Mucosa of descending colon (tissue), 3 donors: ENCODE data around the gene GABPB1. TPM values are rescaled to one million over a fixed set of nuclear protein-coding genes. Genes with fewer than 3 reads are reported as not detected.

ENCODE experiments used
- ATAC-seq: fragments of 200-7000 bp; cut with Tn5 transposase; one replicate; pipeline ENCODE4 v1.9.1; 2020; ENCODE audit warnings: mild to moderate bottlenecking, moderate library complexity
- DNase-seq, 3 donors: peaks; one replicate each; pipeline ENCODE4 v3.0.0-alpha.2; 2020
- H3K36me3 ChIP-seq: fragments of 200-600 bp; one replicate; pipeline ENCODE4 v1.8.0; 2021; ENCODE audit warnings: low read depth, mild to moderate bottlenecking
- H3K4me1 ChIP-seq: fragments of 200-600 bp; one replicate; pipeline ENCODE4 v1.8.0; 2021; ENCODE audit warnings: low read depth, mild to moderate bottlenecking
- H3K4me3 ChIP-seq: fragments of 200-600 bp; one replicate; pipeline ENCODE4 v1.8.0; 2021; ENCODE audit warnings: mild to moderate bottlenecking
- H3K9me3 ChIP-seq: fragments of 200-600 bp; one replicate; pipeline ENCODE4 v1.8.0; 2021; ENCODE audit warnings: mild to moderate bottlenecking
- intact Hi-C, 2 donors: fragments of 100-400 bp; cut with DNase I in 1 of 2; cut with micrococcal nuclease in 1 of 2; formaldehyde crosslinking; loops; one replicate each; pipeline versions ENCODE4 v1.11.0 to v1.11.1; 2022; cut with DNase I, micrococcal nuclease
- total RNA-seq, 3 donors: library from RNA; stranded (reverse); fragmentation: NEBNext Ultra II Directional in 2 of 3; extraction: Animal tissue kit (Norgen Biotek cat#: 25700) in 2 of 3; gene quantifications; one replicate each; pipeline versions ENCODE4 v1.2.1 to v1.2.4, GENCODE V29; 2021 to 2023
- TF ChIP-seq, protein P1 (sequence below): fragments of 200-600 bp; IDR thresholded peaks from one replicate; pipeline ENCODE4 v1.8.0; 2022; ENCODE audit warnings: antibody characterized with exemption, mild to moderate bottlenecking
- donor health status: DM: no; HTN: no; CAD: no; lungs with moderate emphysema.
- donor health status: DM: no; HTN: no; CAD: no.
- donor health status: DM: no; HTN: yes; CAD: no.

Gene GABPB1
- total RNA-seq, 3 donors from 2014 or later: 10.0 to 15.6 (median 12.3) TPM

DNA sequence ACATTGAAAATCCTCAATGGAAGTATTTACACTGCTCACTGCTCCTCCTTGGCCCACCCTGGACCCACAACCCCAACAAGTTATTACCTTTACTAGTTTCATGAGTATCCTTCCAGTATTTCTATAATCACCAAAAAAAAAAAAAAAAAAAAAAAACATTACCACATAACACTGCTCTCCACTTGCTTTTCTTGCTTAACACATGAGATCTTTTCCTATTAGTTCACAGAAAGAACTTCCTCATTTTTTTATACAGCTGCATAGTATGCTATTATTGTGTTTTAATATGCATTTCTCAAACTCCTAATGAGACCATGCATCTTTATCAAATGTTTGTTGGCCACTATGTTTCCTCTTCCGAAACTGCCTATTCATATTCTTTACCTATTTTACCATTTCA is 14.6 kb downstream of the GABPB1 start:
- H3K9me3 ChIP-seq: no peaks in the 10 kb centered on the region
- ATAC-seq: no peak
- DNase-seq: no peak
- H3K4me1 ChIP-seq: peaks cover 10% of the 10 kb centered on the region
- intact Hi-C loops: no loop called here
- TF ChIP-seq, protein P1, sequence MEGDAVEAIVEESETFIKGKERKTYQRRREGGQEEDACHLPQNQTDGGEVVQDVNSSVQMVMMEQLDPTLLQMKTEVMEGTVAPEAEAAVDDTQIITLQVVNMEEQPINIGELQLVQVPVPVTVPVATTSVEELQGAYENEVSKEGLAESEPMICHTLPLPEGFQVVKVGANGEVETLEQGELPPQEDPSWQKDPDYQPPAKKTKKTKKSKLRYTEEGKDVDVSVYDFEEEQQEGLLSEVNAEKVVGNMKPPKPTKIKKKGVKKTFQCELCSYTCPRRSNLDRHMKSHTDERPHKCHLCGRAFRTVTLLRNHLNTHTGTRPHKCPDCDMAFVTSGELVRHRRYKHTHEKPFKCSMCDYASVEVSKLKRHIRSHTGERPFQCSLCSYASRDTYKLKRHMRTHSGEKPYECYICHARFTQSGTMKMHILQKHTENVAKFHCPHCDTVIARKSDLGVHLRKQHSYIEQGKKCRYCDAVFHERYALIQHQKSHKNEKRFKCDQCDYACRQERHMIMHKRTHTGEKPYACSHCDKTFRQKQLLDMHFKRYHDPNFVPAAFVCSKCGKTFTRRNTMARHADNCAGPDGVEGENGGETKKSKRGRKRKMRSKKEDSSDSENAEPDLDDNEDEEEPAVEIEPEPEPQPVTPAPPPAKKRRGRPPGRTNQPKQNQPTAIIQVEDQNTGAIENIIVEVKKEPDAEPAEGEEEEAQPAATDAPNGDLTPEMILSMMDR: no peak
- H3K36me3 ChIP-seq: no peaks in the 10 kb centered on the region
- no peak overlapping the region for H3K4me3 ChIP-seq

GRCh38 chr15:50339717-50340116 is 15.3 kb downstream of the GABPB1 start:
- Histone ChIP-seq H3K4me1 (peaks cover 10% of the 10 kb centered on the region), H3K36me3 (no peaks in the 10 kb centered on the region), H3K4me3 (no peak overlapping the region), H3K9me3 (no peaks in the 10 kb centered on the region)
- intact Hi-C loops: no loop called here
- DNase-seq: no peak
- no peak for ATAC-seq
- TF ChIP-seq, protein P1: no peak

DNA sequence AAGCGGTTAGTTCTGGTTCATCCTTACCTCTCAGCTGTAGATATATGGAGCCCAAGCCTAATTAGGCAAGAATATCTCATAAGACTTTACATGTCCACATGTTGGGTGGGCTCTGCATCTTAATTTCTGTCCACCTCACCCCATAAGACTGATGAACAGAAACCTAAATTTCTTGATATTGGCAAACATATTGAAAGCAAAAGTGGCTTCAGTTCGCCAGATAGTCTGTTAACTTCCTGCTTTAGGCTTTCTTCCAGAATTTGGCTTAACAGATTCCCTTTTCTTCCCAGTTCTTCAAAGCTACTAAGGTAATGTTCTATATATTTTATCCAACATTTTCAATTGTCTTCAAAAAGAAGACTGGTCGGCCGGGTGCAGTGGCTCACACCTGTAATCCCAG is 19.7 kb downstream of the GABPB1 start:
- Histone ChIP-seq H3K9me3 (no peaks in the 10 kb centered on the region), H3K4me3 (no peak overlapping the region), H3K4me1 (no peaks in the 10 kb centered on the region), H3K36me3 (no peaks in the 10 kb centered on the region)
- intact Hi-C loops: no loop called here
- no peak for DNase-seq
- ATAC-seq: no peak
- TF ChIP-seq, protein P1: no peak

GRCh38 chr15:50333229-50333628 is 21.8 kb downstream of the GABPB1 start:
- Histone ChIP-seq H3K9me3 (no peaks in the 10 kb centered on the region), H3K4me3 (no peak overlapping the region), H3K36me3 (no peaks in the 10 kb centered on the region), H3K4me1 (no peaks in the 10 kb centered on the region)
- ATAC-seq: no peak
- no peak for DNase-seq
- intact Hi-C loops: no loop called here
- TF ChIP-seq, protein P1: no peak

GRCh38 chr15:50330921-50331320 is 24.1 kb downstream of the GABPB1 start:
- Histone ChIP-seq H3K36me3 (no peaks in the 10 kb centered on the region), H3K4me3 (no peak overlapping the region), H3K9me3 (no peaks in the 10 kb centered on the region), H3K4me1 (no peaks in the 10 kb centered on the region)
- intact Hi-C loops: no loop called here
- no peak for ATAC-seq
- DNase-seq: no peak
- TF ChIP-seq, protein P1: no peak

DNA sequence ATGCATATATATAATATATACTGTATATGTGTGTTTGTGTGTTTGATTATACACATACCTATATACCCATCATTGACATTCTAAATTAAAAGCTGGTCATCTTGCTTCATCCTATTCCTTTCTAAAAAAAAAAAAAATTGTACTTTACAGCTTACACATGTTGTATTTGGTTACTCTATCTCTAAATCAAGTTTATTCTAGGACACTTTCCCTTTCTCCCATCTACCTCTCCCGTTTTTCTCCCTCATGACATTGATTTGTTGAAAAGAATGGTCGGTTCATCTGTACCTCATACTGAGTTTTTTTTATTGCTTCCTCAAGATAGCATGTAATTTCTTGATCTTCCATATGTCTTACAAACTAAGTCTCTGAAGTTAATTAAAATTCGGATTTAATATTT is 26.9 kb downstream of the GABPB1 start:
- Histone ChIP-seq H3K4me3 (no peak overlapping the region), H3K9me3 (no peaks in the 10 kb centered on the region), H3K36me3 (no peaks in the 10 kb centered on the region), H3K4me1 (no peaks in the 10 kb centered on the region)
- TF ChIP-seq, protein P1: no peak
- ATAC-seq: no peak
- intact Hi-C loops: no loop called here
- DNase-seq: no peak
